ENCODE data around the gene DUSP22. TPM values are rescaled to one million over a fixed set of nuclear protein-coding genes. Genes with fewer than 3 reads are reported as not detected.

DUSP22 gene
- total and polyA plus RNA-seq, 4 donors, result 9.5 to 31.0 (median 20.1) TPM

DNA sequence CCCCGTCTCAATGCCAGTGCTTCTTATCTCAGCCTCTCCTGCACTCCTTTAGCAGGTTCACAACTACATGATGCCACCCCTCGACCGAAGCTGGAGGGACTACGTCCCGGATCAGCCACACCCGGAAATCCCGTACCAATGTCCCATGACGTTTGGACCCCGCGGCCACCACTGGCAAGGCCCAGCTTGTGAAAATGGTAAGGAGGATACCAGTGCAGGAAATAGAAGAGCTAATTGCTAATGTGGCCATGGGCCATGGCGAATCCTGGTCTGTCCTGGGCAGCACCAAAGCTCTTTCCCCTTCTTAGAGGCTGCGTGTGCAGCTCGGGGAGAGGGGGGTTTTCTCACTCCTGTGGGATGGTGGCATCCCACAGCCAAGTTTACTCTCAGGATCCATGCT lies 104.8 kb downstream of the DUSP22 start:
- H3K27ac ChIP-seq (ENCODE audit: low read depth in 1 of 2, low read length in 2 of 2), result no peak overlapping the region
- peaks cover 7 to 21% (median 10%) of the 10 kb centered on the region in 4 donors for H3K4me1 ChIP-seq (ENCODE audit: control insufficient read depth in 4 of 4, insufficient read depth in 4 of 4, low read length in 3 of 4)
- no peaks in the 10 kb centered on the region for H3K36me3 ChIP-seq (ENCODE audit: control insufficient read depth in 4 of 4, insufficient read depth in 3 of 4, low read depth in 1 of 4, low read length in 3 of 4)
- DNase-seq (ENCODE audit: low spot score), result no peak
- H3K4me3 ChIP-seq (ENCODE audit: low read depth in 1 of 3, low read length in 3 of 3), result no peak overlapping the region
- no peak for TF ChIP-seq RAD21 (IDR thresholded peaks at IDR 0.05)
- TF ChIP-seq YY1 (IDR thresholded peaks at IDR 0.05), result no peak
- no peak for TF ChIP-seq TAF1 (conservative IDR thresholded peaks at IDR 0.05)
- TF ChIP-seq EGR1 (IDR thresholded peaks at IDR 0.05; ENCODE audit: low read depth in 2 of 2), result no peak
- no peak for TF ChIP-seq HNF4A (conservative IDR thresholded peaks at IDR 0.05)
- no peak for TF ChIP-seq CTCF (IDR thresholded peaks at IDR 0.05; ENCODE audit: low read depth, low read length, missing input control)
- no peak for TF ChIP-seq NR2F2 (IDR thresholded peaks at IDR 0.05)
- TF ChIP-seq JUND (IDR thresholded peaks at IDR 0.05), result no peak
- TF ChIP-seq FOXA2 (IDR thresholded peaks at IDR 0.05), result no peak
- TF ChIP-seq SP1 (IDR thresholded peaks at IDR 0.05), result no peak
- TF ChIP-seq, protein P1, sequence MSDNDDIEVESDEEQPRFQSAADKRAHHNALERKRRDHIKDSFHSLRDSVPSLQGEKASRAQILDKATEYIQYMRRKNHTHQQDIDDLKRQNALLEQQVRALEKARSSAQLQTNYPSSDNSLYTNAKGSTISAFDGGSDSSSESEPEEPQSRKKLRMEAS (IDR thresholded peaks at IDR 0.05), result no peak
- TF ChIP-seq RXRA (IDR thresholded peaks at IDR 0.05), result no peak
- WGBS, result 84% methylated on average over 13 of the region's 13 CpGs
- H3K9me3 ChIP-seq (ENCODE audit: control insufficient read depth in 4 of 4, low read length in 3 of 4), result peaks cover 0 to 4% (median 0%) of the 10 kb centered on the region in 4 donors
- H3K27me3 ChIP-seq (ENCODE audit: control insufficient read depth in 4 of 4, insufficient read depth in 4 of 4, low read length in 3 of 4), result peaks cover 0 to 9% (median 2%) of the 10 kb centered on the region in 4 donors
- no peak overlapping the region for H3K9ac ChIP-seq (ENCODE audit: low read depth in 1 of 2, low read length in 2 of 2)

- no peak for DNase-seq (ENCODE audit: low spot score)
- Histone ChIP-seq H3K4me1 (ENCODE audit: control insufficient read depth in 4 of 4, insufficient read depth in 4 of 4, low read length in 3 of 4) (peaks cover 3 to 16% (median 5%) of the 10 kb centered on the region in 4 donors), H3K36me3 (ENCODE audit: control insufficient read depth in 4 of 4, insufficient read depth in 3 of 4, low read depth in 1 of 4, low read length in 3 of 4) (no peaks in the 10 kb centered on the region), H3K9me3 (ENCODE audit: control insufficient read depth in 4 of 4, low read length in 3 of 4) (peaks cover 0 to 4% (median 0%) of the 10 kb centered on the region in 4 donors), H3K27me3 (ENCODE audit: control insufficient read depth in 4 of 4, insufficient read depth in 4 of 4, low read length in 3 of 4) (peaks cover 0 to 4% (median 2%) of the 10 kb centered on the region in 4 donors), H3K4me3 (ENCODE audit: low read depth in 1 of 3, low read length in 3 of 3) (no peak overlapping the region), H3K27ac (ENCODE audit: low read depth in 1 of 2, low read length in 2 of 2) (no peak overlapping the region), H3K9ac (ENCODE audit: low read depth in 1 of 2, low read length in 2 of 2) (no peak overlapping the region)
- 78% methylated on average over 5 of the region's 5 CpGs for WGBS
- no peak for TF ChIP-seq HNF4A (conservative IDR thresholded peaks at IDR 0.05)
- TF ChIP-seq NR2F2 (IDR thresholded peaks at IDR 0.05), result no peak
- TF ChIP-seq JUND (IDR thresholded peaks at IDR 0.05), result no peak
- no peak for TF ChIP-seq RXRA (IDR thresholded peaks at IDR 0.05)
- TF ChIP-seq, protein P2, sequence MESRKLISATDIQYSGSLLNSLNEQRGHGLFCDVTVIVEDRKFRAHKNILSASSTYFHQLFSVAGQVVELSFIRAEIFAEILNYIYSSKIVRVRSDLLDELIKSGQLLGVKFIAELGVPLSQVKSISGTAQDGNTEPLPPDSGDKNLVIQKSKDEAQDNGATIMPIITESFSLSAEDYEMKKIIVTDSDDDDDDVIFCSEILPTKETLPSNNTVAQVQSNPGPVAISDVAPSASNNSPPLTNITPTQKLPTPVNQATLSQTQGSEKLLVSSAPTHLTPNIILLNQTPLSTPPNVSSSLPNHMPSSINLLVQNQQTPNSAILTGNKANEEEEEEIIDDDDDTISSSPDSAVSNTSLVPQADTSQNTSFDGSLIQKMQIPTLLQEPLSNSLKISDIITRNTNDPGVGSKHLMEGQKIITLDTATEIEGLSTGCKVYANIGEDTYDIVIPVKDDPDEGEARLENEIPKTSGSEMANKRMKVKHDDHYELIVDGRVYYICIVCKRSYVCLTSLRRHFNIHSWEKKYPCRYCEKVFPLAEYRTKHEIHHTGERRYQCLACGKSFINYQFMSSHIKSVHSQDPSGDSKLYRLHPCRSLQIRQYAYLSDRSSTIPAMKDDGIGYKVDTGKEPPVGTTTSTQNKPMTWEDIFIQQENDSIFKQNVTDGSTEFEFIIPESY (IDR thresholded peaks at IDR 0.05), result no peak
- TF ChIP-seq FOXA2 (IDR thresholded peaks at IDR 0.05), result no peak
Observed at GRCh38 chr6:397604-398003, 105.3 kb downstream of the DUSP22 start.

DNA sequence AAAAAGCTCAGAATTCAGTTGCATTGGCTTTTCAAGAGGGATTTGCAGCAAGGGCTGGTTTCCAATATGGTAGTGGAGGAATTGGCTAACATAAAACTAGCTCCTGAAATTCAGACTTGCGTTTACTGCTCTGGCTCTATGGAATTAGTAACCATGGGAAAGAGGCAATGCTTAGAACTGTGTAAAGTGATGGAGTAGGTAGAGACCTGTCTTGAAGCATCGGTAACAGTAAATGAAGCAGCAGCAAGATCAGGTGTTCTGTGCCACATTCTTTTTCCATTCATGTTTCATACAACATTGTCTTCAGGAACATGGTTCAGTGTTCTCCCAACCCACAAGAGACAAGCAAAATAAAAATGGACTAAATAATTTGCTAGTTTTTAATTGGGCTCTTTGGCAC lies 105.8 kb downstream of the DUSP22 start:
- Histone ChIP-seq H3K27me3 (ENCODE audit: control insufficient read depth in 4 of 4, insufficient read depth in 4 of 4, low read length in 3 of 4) (peaks cover 0 to 3% (median 1%) of the 10 kb centered on the region in 4 donors), H3K4me3 (ENCODE audit: low read depth in 1 of 3, low read length in 3 of 3) (no peak overlapping the region), H3K9me3 (ENCODE audit: control insufficient read depth in 4 of 4, low read length in 3 of 4) (peaks cover 0 to 1% (median 0%) of the 10 kb centered on the region in 4 donors), H3K4me1 (ENCODE audit: control insufficient read depth in 4 of 4, insufficient read depth in 4 of 4, low read length in 3 of 4) (peaks cover 0 to 11% (median 5%) of the 10 kb centered on the region in 4 donors), H3K9ac (ENCODE audit: low read depth in 1 of 2, low read length in 2 of 2) (no peak overlapping the region), H3K27ac (ENCODE audit: low read depth in 1 of 2, low read length in 2 of 2) (no peak overlapping the region), H3K36me3 (ENCODE audit: control insufficient read depth in 4 of 4, insufficient read depth in 3 of 4, low read depth in 1 of 4, low read length in 3 of 4) (no peaks in the 10 kb centered on the region)
- WGBS, result 88% methylated on average over 2 of the region's 2 CpGs
- DNase-seq (ENCODE audit: low spot score), result no peak
- TF ChIP-seq GABPA (IDR thresholded peaks at IDR 0.05 in 1 of 2, conservative IDR thresholded peaks at IDR 0.05 in 1 of 2), result no peak
- TF ChIP-seq, protein P1 (IDR thresholded peaks at IDR 0.05), result no peak
- TF ChIP-seq ATF3 (IDR thresholded peaks at IDR 0.05), result no peak
- no peak for TF ChIP-seq REST (IDR thresholded peaks at IDR 0.05)
